GM23338 (cell line): Measurements from ENCODE around the gene ANKRD55. TPM values are rescaled to one million over a fixed set of nuclear protein-coding genes. Genes with fewer than 3 reads are reported as not detected.

ENCODE experiments used
- ATAC-seq: fragments of 200-7000 bp; cut with Tn5 transposase; 3 replicates; pipeline ENCODE4 v1.9.1; 2020
- DNase-seq: peaks from one replicate; pipeline ENCODE4 v3.0.0-alpha.2; 2015; ENCODE audit warnings: low spot score
- H2AFZ ChIP-seq: fragments of 200-600 bp; sonication (generic); 2 replicates; pipeline ENCODE4 v1.8.0; 2016; ENCODE audit warnings: antibody characterized with exemption, mild to moderate bottlenecking, moderate library complexity
- H3F3A ChIP-seq: fragments of 200-600 bp; sonication (generic); replicated peaks from 2 replicates; pipeline ENCODE4 v1.8.0; 2017; ENCODE audit warnings: antibody characterized with exemption, mixed run types, low read depth
- H3K27ac ChIP-seq: fragments of 200-600 bp; sonication (generic); 2 replicates; pipeline ENCODE4 v1.6.1; 2016; ENCODE audit warnings: low read depth
- H3K27me3 ChIP-seq: fragments of 200-600 bp; sonication (generic); 2 replicates; pipeline ENCODE4 v1.8.0; 2016; ENCODE audit warnings: mild to moderate bottlenecking, mixed run types, moderate library complexity; ENCODE audit not compliant: insufficient read depth
- H3K36me3 ChIP-seq: fragments of 200-600 bp; sonication (generic); 2 replicates; pipeline ENCODE4 v1.8.0; 2016; ENCODE audit warnings: mild to moderate bottlenecking; ENCODE audit not compliant: insufficient read depth
- H3K4me1 ChIP-seq: fragments of 200-600 bp; sonication (generic); 2 replicates; pipeline ENCODE4 v1.8.0; 2016; ENCODE audit warnings: mild to moderate bottlenecking, moderate library complexity; ENCODE audit not compliant: insufficient read depth
- H3K4me2 ChIP-seq: fragments of 200-600 bp; sonication (generic); 2 replicates; pipeline ENCODE4 v1.7.1; 2017; ENCODE audit warnings: mixed run types
- H3K4me3 ChIP-seq: fragments of 200-600 bp; sonication (generic); 2 replicates; pipeline ENCODE4 v1.6.1; 2016; ENCODE audit warnings: mixed run types
- H3K79me2 ChIP-seq: fragments of 200-600 bp; sonication (generic); replicated peaks from 2 replicates; pipeline ENCODE4 v1.8.0; 2017; ENCODE audit warnings: mild to moderate bottlenecking; ENCODE audit not compliant: insufficient read depth
- H3K9me2 ChIP-seq: fragments of 200-600 bp; sonication (generic); 2 replicates; pipeline ENCODE4 v1.8.0; 2017; ENCODE audit not compliant: insufficient read depth
- H4K20me1 ChIP-seq: fragments of 200-600 bp; sonication (generic); replicated peaks from 2 replicates; pipeline ENCODE4 v1.8.0; 2017; ENCODE audit warnings: mild to moderate bottlenecking; ENCODE audit not compliant: insufficient read depth
- H3K27ac Mint-ChIP-seq: 2 replicates; pipeline ENCODE4 v1.8.0; 2020; ENCODE audit warnings: inconsistent platforms, mild to moderate bottlenecking, moderate library complexity, mixed read lengths
- H3K27me3 Mint-ChIP-seq: 3 replicates; pipeline ENCODE4 v1.8.0; 2022; ENCODE audit warnings: low read depth, mild to moderate bottlenecking, moderate library complexity, mixed read lengths, inconsistent platforms; ENCODE audit not compliant: insufficient read depth, poor library complexity
- H3K36me3 Mint-ChIP-seq: 3 replicates; pipeline ENCODE4 v1.8.0; 2021; ENCODE audit warnings: low read depth, mild to moderate bottlenecking, inconsistent platforms, moderate library complexity, mixed read lengths
- H3K4me1 Mint-ChIP-seq: 3 replicates; pipeline ENCODE4 v1.8.0; 2020; ENCODE audit warnings: mild to moderate bottlenecking, inconsistent platforms, mixed read lengths
- H3K4me3 Mint-ChIP-seq: 3 replicates; pipeline ENCODE4 v1.8.0; 2021; ENCODE audit warnings: moderate library complexity, mild to moderate bottlenecking, inconsistent platforms, mixed read lengths
- H3K9me3 Mint-ChIP-seq: 3 replicates; pipeline ENCODE4 v1.8.0; 2020; ENCODE audit warnings: moderate library complexity, mild to moderate bottlenecking, inconsistent platforms, mixed read lengths
- CREB1 ChIP-seq: fragments of 250-450 bp; sonication (Bioruptor Pico); IDR thresholded peaks from 2 replicates; pipeline ENCODE4 v1.5.0; 2020; ENCODE audit warnings: low read depth, mild to moderate bottlenecking, moderate library complexity
- CTCF ChIP-seq, 2 experiments: fragments of 200-600 bp in 1 of 2; sonication (generic) in 1 of 2; conservative IDR thresholded peaks; 2 replicates each; pipeline versions ENCODE4 v1.5.1 to v1.6.1; 2016 to 2017; ENCODE audit warnings: antibody characterized with exemption in 2 of 2, low read depth in 2 of 2, mild to moderate bottlenecking in 2 of 2, moderate library complexity in 1 of 2
- ETS1 ChIP-seq: IDR thresholded peaks from 2 replicates; pipeline ENCODE4 v1.6.1; 2016; ENCODE audit warnings: antibody characterized with exemption
- EZH2 ChIP-seq: fragments of 200-600 bp; sonication (generic); IDR thresholded peaks from one replicate; pipeline ENCODE4 v1.8.0; 2017; ENCODE audit warnings: antibody characterized with exemption, mild to moderate bottlenecking, low read depth; ENCODE audit not compliant: unreplicated experiment
- EZH2phosphoT487 ChIP-seq: fragments of 200-600 bp; sonication (generic); IDR thresholded peaks from one replicate; pipeline ENCODE4 v1.8.1; 2018; ENCODE audit warnings: antibody characterized with exemption; ENCODE audit not compliant: unreplicated experiment
- JUNB ChIP-seq: IDR thresholded peaks from one replicate; pipeline ENCODE4 v1.6.1; 2016; ENCODE audit warnings: antibody characterized with exemption; ENCODE audit not compliant: unreplicated experiment
- NANOG ChIP-seq: IDR thresholded peaks from 2 replicates; pipeline ENCODE4 v1.6.1; 2016; ENCODE audit warnings: antibody characterized with exemption, borderline replicate concordance
- POLR2AphosphoS5 ChIP-seq: IDR thresholded peaks from 2 replicates; pipeline ENCODE4 v1.6.1; 2016; ENCODE audit warnings: antibody characterized with exemption, low read depth
- STAT1 ChIP-seq: IDR thresholded peaks from one replicate; pipeline ENCODE4 v1.6.1; 2016; ENCODE audit warnings: antibody characterized with exemption; ENCODE audit not compliant: unreplicated experiment
- ZNF114 ChIP-seq: fragments of 250-450 bp; sonication (Bioruptor Pico); IDR thresholded peaks from 2 replicates; pipeline ENCODE4 v1.5.0; 2020; ENCODE audit warnings: mild to moderate bottlenecking, moderate library complexity
- ZNF331 ChIP-seq: fragments of 250-450 bp; sonication (Bioruptor Pico); IDR thresholded peaks from 2 replicates; pipeline ENCODE4 v1.5.0; 2020; ENCODE audit warnings: low read depth, mild to moderate bottlenecking, moderate library complexity
- ZNF462 ChIP-seq: fragments of 250-450 bp; sonication (Bioruptor Pico); IDR thresholded peaks from 2 replicates; pipeline ENCODE4 v1.5.0; 2020; ENCODE audit warnings: mild to moderate bottlenecking, moderate library complexity
- polyA plus RNA-seq: library from polyadenylated mRNA; unstranded; fragments of >200 nt; fragmentation: Nextera tagmentation; extraction: Ambion mirVana; gene quantifications from 2 replicates; pipeline ENCODE4 v1.2.1, GENCODE V29; 2016
- total RNA-seq: library from RNA; depleted of rRNA; stranded (reverse); fragments of >200 nt; shearing (Covaris generic); gene quantifications from 2 replicates; pipeline ENCODE4 v1.2.3, GENCODE V29; 2014
- TF ChIP-seq, protein P1 (sequence below): IDR thresholded peaks from one replicate; pipeline ENCODE4 v1.6.1; 2018; ENCODE audit warnings: antibody characterized with exemption; ENCODE audit not compliant: unreplicated experiment

ANKRD55 gene
- total and polyA plus RNA-seq, 2 experiments from 2014 or later, result not detected

- Histone ChIP-seq H3K4me1 (no peaks in the 10 kb centered on the region), H3K4me2 (no peak overlapping the region), H3K9me2 (peaks cover 2% of the 10 kb centered on the region; the same call in 1 of the 2 replicates), H4K20me1 (no peaks in the 10 kb centered on the region), H2AFZ (no peak overlapping the region), H3K79me2 (no peaks in the 10 kb centered on the region), H3F3A (no peaks in the 10 kb centered on the region), H3K27ac (no peak overlapping the region), H3K36me3 (no peaks in the 10 kb centered on the region), H3K4me3 (no peak overlapping the region), H3K27me3 (no peaks in the 10 kb centered on the region)
- ATAC-seq (no peak), DNase-seq (no peak)
- no peak overlapping the region for H3K4me3 Mint-ChIP-seq
- H3K27ac Mint-ChIP-seq, result no peak overlapping the region
- H3K9me3 Mint-ChIP-seq, result peaks cover 8% of the 10 kb centered on the region; the same call in 1 of the 3 replicates
- TF ChIP-seq ZNF331 (CRISPR knock-in tag), result no peak
- no peak for TF ChIP-seq ZNF462
- TF ChIP-seq NANOG, result no peak
- no peak for TF ChIP-seq STAT1
- TF ChIP-seq EZH2, result no peak
- TF ChIP-seq ZNF114, result no peak
- TF ChIP-seq, protein P1, sequence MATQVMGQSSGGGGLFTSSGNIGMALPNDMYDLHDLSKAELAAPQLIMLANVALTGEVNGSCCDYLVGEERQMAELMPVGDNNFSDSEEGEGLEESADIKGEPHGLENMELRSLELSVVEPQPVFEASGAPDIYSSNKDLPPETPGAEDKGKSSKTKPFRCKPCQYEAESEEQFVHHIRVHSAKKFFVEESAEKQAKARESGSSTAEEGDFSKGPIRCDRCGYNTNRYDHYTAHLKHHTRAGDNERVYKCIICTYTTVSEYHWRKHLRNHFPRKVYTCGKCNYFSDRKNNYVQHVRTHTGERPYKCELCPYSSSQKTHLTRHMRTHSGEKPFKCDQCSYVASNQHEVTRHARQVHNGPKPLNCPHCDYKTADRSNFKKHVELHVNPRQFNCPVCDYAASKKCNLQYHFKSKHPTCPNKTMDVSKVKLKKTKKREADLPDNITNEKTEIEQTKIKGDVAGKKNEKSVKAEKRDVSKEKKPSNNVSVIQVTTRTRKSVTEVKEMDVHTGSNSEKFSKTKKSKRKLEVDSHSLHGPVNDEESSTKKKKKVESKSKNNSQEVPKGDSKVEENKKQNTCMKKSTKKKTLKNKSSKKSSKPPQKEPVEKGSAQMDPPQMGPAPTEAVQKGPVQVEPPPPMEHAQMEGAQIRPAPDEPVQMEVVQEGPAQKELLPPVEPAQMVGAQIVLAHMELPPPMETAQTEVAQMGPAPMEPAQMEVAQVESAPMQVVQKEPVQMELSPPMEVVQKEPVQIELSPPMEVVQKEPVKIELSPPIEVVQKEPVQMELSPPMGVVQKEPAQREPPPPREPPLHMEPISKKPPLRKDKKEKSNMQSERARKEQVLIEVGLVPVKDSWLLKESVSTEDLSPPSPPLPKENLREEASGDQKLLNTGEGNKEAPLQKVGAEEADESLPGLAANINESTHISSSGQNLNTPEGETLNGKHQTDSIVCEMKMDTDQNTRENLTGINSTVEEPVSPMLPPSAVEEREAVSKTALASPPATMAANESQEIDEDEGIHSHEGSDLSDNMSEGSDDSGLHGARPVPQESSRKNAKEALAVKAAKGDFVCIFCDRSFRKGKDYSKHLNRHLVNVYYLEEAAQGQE, result no peak
- TF ChIP-seq JUNB, result no peak
- no peak for TF ChIP-seq CTCF (conservative IDR thresholded peaks at IDR 0.05; ENCODE audit: low read depth in 2 of 2)
- no peak for TF ChIP-seq EZH2phosphoT487
- no peak for TF ChIP-seq POLR2AphosphoS5
- no peak for TF ChIP-seq CREB1 (CRISPR knock-in tag)
- no peak for TF ChIP-seq ETS1
- H3K36me3 Mint-ChIP-seq, result no peaks in the 10 kb centered on the region; the same call in 2 of the 3 replicates
- no peaks in the 10 kb centered on the region for H3K27me3 Mint-ChIP-seq
- H3K4me1 Mint-ChIP-seq, result no peaks in the 10 kb centered on the region
Observed at GRCh38 chr5:56056875-56057274, 176.3 kb downstream of the ANKRD55 start.
